LNCaP clone FGC (cell line): ENCODE data around the gene MOGAT1.
"Not testable (repeated sequence)": the region's sequence is repeated elsewhere in the genome, so short reads cannot be mapped to it uniquely, and the experiment has no call there.

Source experiments
- DNase-seq: peaks from one replicate; pipeline ENCODE4 v3.0.0-alpha.2; 2011; ENCODE audit warnings: low read depth
- H3K4me3 ChIP-seq: 2 replicates; pipeline ENCODE4 v1.5.1; 2011; ENCODE audit warnings: mild to moderate bottlenecking, low read depth, low read length, control low read depth
- CTCF ChIP-seq: IDR thresholded peaks from 2 replicates; pipeline ENCODE4 v1.5.1; 2012; ENCODE audit warnings: mild to moderate bottlenecking; ENCODE audit not compliant: control insufficient read depth, insufficient read depth; ENCODE audit errors: extremely low read depth

MOGAT1 gene

GRCh38 chr2:222750533-222750932 is 79.1 kb downstream of the MOGAT1 start:
- no peak overlapping the region for H3K4me3 ChIP-seq
- TF ChIP-seq CTCF = no peak
- no peak for DNase-seq

- no peak for TF ChIP-seq CTCF
- DNase-seq = no peak
- no peak overlapping the region for H3K4me3 ChIP-seq
These were observed 79.8 kb downstream of the MOGAT1 start for GRCh38 chr2:222751238-222751637.

GRCh38 chr2:222751821-222752719 is 80.6 kb downstream of the MOGAT1 start:
- no peak overlapping the region for H3K4me3 ChIP-seq
- TF ChIP-seq CTCF = no peak
- DNase-seq = no peak

- TF ChIP-seq CTCF = no peak
- no peak overlapping the region for H3K4me3 ChIP-seq
- no peak for DNase-seq
These were observed 81.3 kb downstream of the MOGAT1 start for GRCh38 chr2:222752746-222753145.

GRCh38 chr2:222753251-222753824 is 81.9 kb downstream of the MOGAT1 start:
- DNase-seq = peak; percentile 67
- TF ChIP-seq CTCF = no peak
- no peak overlapping the region for H3K4me3 ChIP-seq

- H3K4me3 ChIP-seq = no peak overlapping the region
- no peak for TF ChIP-seq CTCF
- DNase-seq = no peak
These were observed 83.0 kb downstream of the MOGAT1 start for GRCh38 chr2:222754324-222754930.

- not testable (repeated sequence) for DNase-seq, H3K4me3 ChIP-seq
These were observed 84.1 kb downstream of the MOGAT1 start for GRCh38 chr2:222755593-222755992.
